Gastroesophageal sphincter (tissue), 3 donors: ENCODE data around the gene ADAMTS2.

Experiments used
- CTCF ChIP-seq, 4 experiments: fragments of 200-600 bp in 2 of 4; fragments of 450-650 bp in 2 of 4; sonication (generic) in 1 of 4; IDR thresholded peaks; one replicate each; pipeline ENCODE4 v1.5.1; 2017 to 2019; ENCODE audit warnings: antibody characterized with exemption in 4 of 4, mild to moderate bottlenecking in 2 of 4, moderate library complexity in 2 of 4
- POLR2A ChIP-seq, 2 donors: fragments of 450-650 bp; IDR thresholded peaks; one replicate each; pipeline ENCODE4 v1.6.1; 2017; ENCODE audit warnings: antibody characterized with exemption in 2 of 2, mild to moderate bottlenecking in 2 of 2, moderate library complexity in 1 of 2
- POLR2AphosphoS5 ChIP-seq: sonication (generic); formaldehyde crosslinking; IDR thresholded peaks from one replicate; pipeline ENCODE4 v1.6.1; 2017; ENCODE audit warnings: antibody characterized with exemption

GRCh38 chr5:179207920-179208705, 137.1 kb downstream of the ADAMTS2 start:
- no peak for TF ChIP-seq CTCF (IDR thresholded peaks at IDR 0.05)
- TF ChIP-seq POLR2AphosphoS5 = no peak
- TF ChIP-seq POLR2A (IDR thresholded peaks at IDR 0.05) = no peak
